ENCODE measurements around the gene RBM23. TPM values are rescaled to one million over a fixed set of nuclear protein-coding genes. Genes with fewer than 3 reads are reported as not detected.

RBM23 gene
- total and polyA plus RNA-seq, 9 of the 15 experiments (the other 6 are each of a cell fraction or from before 2014, with no cell fraction given), result 46.0 to 102 (median 58.5) TPM

DNA sequence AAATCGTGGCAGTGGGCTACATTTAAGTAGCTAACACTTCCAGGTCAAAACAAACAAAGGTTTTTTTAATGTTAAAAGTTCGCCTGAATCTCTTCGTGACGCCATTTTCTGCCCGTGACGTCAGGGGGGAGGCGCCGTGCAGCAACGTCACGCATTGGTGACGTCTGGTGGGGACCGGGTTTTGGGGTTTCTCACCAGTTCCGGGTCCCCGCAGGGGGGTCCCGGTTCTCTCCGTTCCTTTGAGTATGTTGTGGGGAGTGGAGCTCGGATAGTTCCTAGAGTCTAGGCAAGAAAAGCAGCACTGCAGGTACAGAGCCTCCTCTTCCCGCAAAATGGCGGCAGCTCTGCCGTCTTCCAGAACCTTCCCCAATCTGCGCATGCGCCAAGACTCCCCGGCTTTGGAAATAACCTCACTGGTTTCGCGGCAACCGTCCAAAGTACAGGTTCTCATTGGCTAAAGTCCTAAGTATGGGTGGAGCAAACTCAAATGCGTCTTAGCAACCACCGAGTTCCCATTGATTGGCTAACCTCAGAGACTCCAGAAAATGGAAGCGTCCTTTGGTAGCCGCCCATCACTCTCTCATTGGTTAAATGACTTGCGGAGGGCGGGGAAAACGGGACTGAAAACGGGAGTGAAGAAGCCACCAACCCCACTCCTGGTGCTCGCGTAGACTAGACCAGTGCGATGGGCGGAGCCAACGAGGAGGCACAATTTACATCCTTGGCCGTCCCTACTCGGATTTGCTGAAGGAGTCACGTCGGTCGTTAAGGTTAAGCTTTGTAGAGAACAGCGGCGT lies at the start of gene RBM23 (continued):
- TF ChIP-seq, protein P1, sequence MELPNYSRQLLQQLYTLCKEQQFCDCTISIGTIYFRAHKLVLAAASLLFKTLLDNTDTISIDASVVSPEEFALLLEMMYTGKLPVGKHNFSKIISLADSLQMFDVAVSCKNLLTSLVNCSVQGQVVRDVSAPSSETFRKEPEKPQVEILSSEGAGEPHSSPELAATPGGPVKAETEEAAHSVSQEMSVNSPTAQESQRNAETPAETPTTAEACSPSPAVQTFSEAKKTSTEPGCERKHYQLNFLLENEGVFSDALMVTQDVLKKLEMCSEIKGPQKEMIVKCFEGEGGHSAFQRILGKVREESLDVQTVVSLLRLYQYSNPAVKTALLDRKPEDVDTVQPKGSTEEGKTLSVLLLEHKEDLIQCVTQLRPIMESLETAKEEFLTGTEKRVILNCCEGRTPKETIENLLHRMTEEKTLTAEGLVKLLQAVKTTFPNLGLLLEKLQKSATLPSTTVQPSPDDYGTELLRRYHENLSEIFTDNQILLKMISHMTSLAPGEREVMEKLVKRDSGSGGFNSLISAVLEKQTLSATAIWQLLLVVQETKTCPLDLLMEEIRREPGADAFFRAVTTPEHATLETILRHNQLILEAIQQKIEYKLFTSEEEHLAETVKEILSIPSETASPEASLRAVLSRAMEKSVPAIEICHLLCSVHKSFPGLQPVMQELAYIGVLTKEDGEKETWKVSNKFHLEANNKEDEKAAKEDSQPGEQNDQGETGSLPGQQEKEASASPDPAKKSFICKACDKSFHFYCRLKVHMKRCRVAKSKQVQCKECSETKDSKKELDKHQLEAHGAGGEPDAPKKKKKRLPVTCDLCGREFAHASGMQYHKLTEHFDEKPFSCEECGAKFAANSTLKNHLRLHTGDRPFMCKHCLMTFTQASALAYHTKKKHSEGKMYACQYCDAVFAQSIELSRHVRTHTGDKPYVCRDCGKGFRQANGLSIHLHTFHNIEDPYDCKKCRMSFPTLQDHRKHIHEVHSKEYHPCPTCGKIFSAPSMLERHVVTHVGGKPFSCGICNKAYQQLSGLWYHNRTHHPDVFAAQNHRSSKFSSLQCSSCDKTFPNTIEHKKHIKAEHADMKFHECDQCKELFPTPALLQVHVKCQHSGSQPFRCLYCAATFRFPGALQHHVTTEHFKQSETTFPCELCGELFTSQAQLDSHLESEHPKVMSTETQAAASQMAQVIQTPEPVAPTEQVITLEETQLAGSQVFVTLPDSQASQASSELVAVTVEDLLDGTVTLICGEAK (IDR thresholded peaks at IDR 0.05), result no peak
- TF ChIP-seq, protein P1 (CRISPR knock-in tag; IDR thresholded peaks at IDR 0.05), result no peak

Data from K562 (cell line).